ENCODE measurements around the gene MRPL38. TPM values are rescaled to one million over a fixed set of nuclear protein-coding genes. Genes with fewer than 3 reads are reported as not detected.

MRPL38 gene
- total RNA-seq, 2 experiments from 2014 or later = 117 to 126 TPM

DNA sequence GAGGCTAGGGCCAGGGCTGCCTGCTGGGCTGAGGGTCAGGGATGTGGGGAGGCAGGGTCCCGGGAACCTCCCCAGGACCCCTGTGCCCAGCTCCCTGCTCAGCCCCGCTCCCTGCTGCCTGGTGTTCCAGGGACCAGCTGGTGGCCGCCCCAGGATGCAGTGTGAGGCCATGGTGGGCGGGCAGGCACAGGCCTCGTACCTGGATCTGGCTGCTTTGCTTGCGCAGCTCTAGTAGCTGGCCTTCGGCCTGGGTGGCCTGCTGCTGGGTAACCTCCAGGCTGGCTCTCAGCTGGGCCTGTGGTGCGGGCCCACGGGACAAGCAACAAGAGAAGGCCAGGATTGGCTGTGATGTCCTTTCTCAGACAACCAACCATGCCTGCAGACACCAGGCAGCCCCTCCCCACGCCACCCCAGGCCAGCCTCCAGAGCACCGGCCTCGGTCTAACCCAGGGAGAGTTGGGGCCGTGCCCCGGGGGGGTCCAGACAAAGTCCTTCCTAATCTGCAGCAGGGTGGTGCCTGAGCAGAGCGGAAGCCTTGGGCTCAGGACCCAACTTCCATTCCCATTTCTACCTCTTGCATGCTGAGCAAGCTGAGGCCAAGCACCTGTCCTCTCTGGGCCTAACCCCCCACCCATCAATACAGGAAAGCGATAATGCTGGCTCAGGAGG is 12.0 kb downstream of the MRPL38 start:
- DNase-seq = no peak
- peaks cover 22% of the 10 kb centered on the region for H3K36me3 Mint-ChIP-seq (ENCODE audit: low read depth)
- TF ChIP-seq, protein P1, sequence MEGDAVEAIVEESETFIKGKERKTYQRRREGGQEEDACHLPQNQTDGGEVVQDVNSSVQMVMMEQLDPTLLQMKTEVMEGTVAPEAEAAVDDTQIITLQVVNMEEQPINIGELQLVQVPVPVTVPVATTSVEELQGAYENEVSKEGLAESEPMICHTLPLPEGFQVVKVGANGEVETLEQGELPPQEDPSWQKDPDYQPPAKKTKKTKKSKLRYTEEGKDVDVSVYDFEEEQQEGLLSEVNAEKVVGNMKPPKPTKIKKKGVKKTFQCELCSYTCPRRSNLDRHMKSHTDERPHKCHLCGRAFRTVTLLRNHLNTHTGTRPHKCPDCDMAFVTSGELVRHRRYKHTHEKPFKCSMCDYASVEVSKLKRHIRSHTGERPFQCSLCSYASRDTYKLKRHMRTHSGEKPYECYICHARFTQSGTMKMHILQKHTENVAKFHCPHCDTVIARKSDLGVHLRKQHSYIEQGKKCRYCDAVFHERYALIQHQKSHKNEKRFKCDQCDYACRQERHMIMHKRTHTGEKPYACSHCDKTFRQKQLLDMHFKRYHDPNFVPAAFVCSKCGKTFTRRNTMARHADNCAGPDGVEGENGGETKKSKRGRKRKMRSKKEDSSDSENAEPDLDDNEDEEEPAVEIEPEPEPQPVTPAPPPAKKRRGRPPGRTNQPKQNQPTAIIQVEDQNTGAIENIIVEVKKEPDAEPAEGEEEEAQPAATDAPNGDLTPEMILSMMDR (IDR thresholded peaks at IDR 0.05) = no peak
- intact Hi-C loops (cut with micrococcal nuclease) = no loop called here
- ChIA-PET POLR2A (interaction anchor here (1.1 to 9.5 kb wide), 7 partner anchors 9 to 117 kb away, joined by 3 to 100 read pairs (median 4); partner anchors contain the start of genes MRPL38 and TRIM47), CTCF (interaction anchor here (1.0 to 9.8 kb wide), 6 partner anchors 10 to 387 kb away, joined by 3 to 78 read pairs (median 5); partner anchors contain the start of genes CDK3, MRPL38 and TRIM47)
- H3K4me3 Mint-ChIP-seq = no peak overlapping the region
- H3K27me3 Mint-ChIP-seq = no peaks in the 10 kb centered on the region
- no peak for ATAC-seq
- H3K4me1 Mint-ChIP-seq (ENCODE audit: low read depth) = peaks cover 26% of the 10 kb centered on the region
- no peak overlapping the region for H3K27ac Mint-ChIP-seq
- H3K9me3 Mint-ChIP-seq = no peaks in the 10 kb centered on the region

DNA sequence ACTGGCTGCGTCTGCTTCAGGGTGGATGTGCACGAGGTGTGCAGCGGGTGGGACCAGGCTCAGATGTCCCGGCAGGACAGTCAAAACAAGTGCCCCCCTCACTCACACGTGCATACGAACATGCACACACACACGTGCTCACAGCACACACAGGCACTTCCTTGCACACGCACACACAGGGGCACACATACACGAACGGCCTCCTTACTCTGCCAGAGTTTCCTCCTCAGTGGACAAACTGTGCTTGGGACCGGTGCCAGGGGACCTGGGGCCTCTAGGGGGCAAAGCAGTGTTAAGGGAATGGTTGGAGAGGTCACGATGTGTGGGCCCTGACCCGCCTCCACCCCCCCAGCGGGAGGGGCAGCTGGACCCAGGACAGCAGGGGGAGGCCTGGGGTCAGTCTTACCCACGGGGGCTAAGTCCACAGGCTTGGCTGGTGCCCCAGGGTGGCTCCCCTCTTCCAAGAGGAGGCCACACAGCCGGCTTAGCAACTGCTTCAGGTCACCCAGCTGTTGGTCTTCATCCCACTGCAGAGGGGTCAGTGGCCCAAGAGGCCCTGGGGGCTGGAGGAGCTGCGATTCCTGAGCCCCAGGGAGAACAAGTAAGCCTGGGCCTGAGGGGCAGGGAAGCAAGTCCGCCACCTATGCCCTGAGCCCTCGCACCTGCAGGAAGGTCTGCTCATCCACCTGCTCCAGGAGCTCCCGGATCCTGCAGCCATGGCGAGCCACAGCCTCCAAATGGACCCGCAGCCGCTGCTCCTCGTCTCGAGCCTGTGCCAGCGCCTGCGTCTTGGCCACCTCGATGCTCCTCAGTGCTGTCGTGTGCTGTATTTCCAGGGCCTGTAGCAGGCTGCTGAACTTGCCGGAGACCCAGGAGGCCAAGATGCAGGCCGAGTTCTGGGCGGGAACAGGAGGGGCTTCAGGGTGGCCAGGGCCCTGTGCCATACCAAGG is 12.8 kb downstream of the MRPL38 start:
- H3K4me3 Mint-ChIP-seq = no peak overlapping the region
- H3K27ac Mint-ChIP-seq = no peak overlapping the region
- intact Hi-C loops (cut with micrococcal nuclease) = no loop called here
- DNase-seq (no peak), ATAC-seq (no peak)
- H3K36me3 Mint-ChIP-seq (ENCODE audit: low read depth) = peaks cover 18% of the 10 kb centered on the region
- H3K4me1 Mint-ChIP-seq (ENCODE audit: low read depth) = peaks cover 22% of the 10 kb centered on the region
- no peaks in the 10 kb centered on the region for H3K27me3 Mint-ChIP-seq
- TF ChIP-seq, protein P1 (IDR thresholded peaks at IDR 0.05) = no peak
- POLR2A ChIA-PET = interaction anchor here (1.1 to 9.5 kb wide), 8 partner anchors 10 to 116 kb away, joined by 3 to 100 read pairs (median 4); partner anchors contain the start of genes MRPL38 and TRIM47
- CTCF ChIA-PET = interaction anchor here (1.4 to 9.8 kb wide), 2 partner anchors 15 to 388 kb away, joined by 4 to 78 read pairs; partner anchors contain the start of gene TRIM47
- H3K9me3 Mint-ChIP-seq = no peaks in the 10 kb centered on the region

DNA sequence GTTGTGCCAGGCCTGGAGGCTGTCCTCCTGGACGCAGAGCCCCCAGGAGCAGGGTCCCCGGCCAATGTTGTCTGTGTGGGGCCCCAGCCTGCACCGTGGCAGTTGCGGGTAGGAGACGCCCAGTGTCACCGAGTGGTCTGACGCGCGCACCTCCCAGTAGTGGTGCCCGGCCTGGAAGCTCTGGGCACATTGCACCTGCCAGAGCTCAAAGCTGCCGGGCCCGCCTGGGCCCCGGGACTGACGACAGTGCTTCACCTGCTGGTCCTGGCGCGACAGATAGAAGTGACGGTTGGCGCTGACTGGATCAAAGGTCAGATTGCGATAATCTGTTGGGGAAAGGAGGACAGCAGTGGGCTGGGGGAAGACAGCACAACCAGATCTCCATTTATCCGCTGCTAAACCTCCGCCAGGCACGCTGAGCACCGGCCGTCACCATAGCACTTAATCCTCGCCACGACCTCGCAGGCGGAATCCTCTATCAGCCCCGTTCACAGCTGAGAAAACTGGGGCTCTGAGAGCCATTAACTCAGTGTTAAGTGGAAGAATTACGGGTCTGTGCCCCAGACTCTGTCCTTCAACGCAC is 13.6 kb downstream of the MRPL38 start:
- CTCF ChIA-PET = interaction anchor here (1.3 to 9.8 kb wide), 3 partner anchors 13 to 30 kb away, joined by 3 to 78 read pairs (median 8); partner anchors contain the start of gene TRIM47
- Mint-ChIP-seq H3K4me3 (no peak overlapping the region), H3K27ac (no peak overlapping the region), H3K9me3 (no peaks in the 10 kb centered on the region), H3K27me3 (no peaks in the 10 kb centered on the region), H3K36me3 (ENCODE audit: low read depth) (peaks cover 18% of the 10 kb centered on the region), H3K4me1 (ENCODE audit: low read depth) (peaks cover 22% of the 10 kb centered on the region)
- DNase-seq (no peak), ATAC-seq (no peak)
- TF ChIP-seq, protein P1 (IDR thresholded peaks at IDR 0.05) = no peak
- intact Hi-C loops (cut with micrococcal nuclease) = no loop called here
- POLR2A ChIA-PET = interaction anchor here (1.1 to 1.8 kb wide), 4 partner anchors 9 to 35 kb away, joined by 3 to 4 read pairs (median 4); no protein-coding TSS in a partner anchor

DNA sequence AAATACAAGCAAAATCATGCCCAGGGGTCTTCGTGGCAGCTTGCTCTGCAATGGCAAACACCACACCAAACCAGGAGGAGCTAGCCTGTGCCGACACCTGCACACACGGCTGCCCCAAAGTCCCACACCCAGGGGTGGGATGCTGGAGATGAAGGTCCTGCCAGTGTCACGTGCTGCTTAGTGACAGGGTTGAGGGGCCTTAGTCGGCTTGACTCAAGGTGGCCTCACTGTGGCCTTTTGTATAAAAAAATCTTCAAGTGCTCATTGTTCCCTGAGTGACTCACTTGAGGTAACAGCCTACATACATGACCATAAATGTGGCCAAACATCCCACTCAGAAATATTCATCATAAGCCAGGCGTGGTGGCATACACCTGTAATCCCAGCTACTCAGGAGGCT is 15.2 kb downstream of the MRPL38 start:
- Mint-ChIP-seq H3K27ac (peak overlapping the region; percentile 46), H3K4me3 (no peak overlapping the region), H3K9me3 (no peaks in the 10 kb centered on the region), H3K4me1 (ENCODE audit: low read depth) (peaks cover 13% of the 10 kb centered on the region), H3K27me3 (no peaks in the 10 kb centered on the region), H3K36me3 (ENCODE audit: low read depth) (peaks cover 10% of the 10 kb centered on the region)
- CTCF ChIA-PET = interaction anchor here (0.6 to 9.8 kb wide), 5 partner anchors 8 to 107 kb away, joined by 3 to 78 read pairs (median 3); partner anchors contain the start of gene TRIM47
- TF ChIP-seq, protein P1 (IDR thresholded peaks at IDR 0.05) = no peak
- POLR2A ChIA-PET = interaction anchor here (1.0 to 1.1 kb wide), 3 partner anchors 9 to 11 kb away, joined by 3 read pairs; partner anchors contain the start of gene TRIM47
- ATAC-seq = peak; percentile 71
- intact Hi-C loops (cut with micrococcal nuclease) = no loop called here
- peak; percentile 24 for DNase-seq

Data from activated CD8-positive, alpha-beta T cell treated with anti-CD3 and anti-CD28 coated beads for 36 hours (primary cell).